Dedifferentiated amniotic fluid mesenchymal stem cell (primary cell): ENCODE results near the gene CCN5.
"Not testable (repeated sequence)": the region's sequence is repeated elsewhere in the genome, so short reads cannot be mapped to it uniquely, and the experiment has no call there.

Source experiments
- DNase-seq: peaks from one replicate; pipeline ENCODE4 v3.0.0-alpha.2; 2016; ENCODE audit errors: extremely low spot score

Gene CCN5

DNA sequence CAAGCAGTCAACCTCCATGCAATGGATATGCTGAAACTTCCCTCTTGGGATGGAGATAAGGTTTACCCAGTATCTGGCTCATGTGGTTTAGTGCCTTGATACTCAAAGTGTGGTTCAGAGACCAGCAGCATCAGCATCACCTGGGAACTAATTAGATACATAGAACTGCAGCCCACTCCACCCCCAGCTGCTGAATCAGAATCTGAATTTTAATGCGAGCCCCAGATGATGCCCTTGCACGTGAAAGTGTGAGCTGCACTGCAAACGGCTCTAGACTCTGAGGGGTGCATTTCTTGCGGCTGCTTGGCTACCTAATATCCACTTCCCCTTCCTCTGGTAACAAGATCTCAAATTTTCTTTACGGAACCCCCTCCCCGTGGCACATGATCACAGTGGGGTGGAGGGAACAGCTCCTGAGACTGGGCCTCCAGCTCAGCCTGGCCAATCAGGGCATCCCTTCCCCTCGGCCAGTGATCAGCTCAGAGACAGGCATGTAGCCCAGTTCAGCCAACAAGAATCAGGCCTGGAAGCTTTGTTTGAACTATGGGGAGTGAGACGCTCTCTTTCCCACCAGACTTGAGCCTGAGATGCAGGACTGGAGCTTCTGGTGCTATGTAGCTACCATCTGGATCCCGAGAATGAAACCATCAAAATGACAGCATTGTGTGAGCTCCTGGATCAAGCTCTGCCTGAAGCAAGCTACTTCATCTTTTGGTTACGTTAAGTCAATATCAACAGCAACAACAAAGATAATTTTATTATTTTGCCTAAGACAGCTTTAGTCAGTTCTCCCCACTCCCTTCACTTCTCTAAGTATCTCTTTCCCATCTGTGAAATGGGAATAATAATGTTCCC, 43.3 kb downstream of the CCN5 start:
- DNase-seq = no peak

DNA sequence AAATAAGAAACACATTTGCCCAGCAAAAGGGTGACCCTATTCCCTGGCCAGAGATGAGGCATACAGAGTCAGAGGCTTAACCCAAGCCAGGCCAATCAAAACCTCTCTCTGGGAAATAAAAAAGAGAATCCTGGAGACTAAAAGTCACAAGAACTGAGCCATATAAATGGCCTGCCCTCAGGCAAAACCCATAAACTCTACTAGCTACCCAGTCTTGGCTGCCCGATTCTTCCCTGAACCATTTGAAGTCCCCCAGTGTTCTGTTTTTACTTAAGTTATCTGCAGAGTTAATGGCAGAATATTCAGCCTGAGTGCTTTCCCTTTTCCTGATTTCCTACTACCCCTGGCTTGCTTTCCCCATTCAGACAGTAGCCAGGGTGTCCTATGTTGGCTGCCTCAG, 44.4 kb downstream of the CCN5 start:
- no peak for DNase-seq

DNA sequence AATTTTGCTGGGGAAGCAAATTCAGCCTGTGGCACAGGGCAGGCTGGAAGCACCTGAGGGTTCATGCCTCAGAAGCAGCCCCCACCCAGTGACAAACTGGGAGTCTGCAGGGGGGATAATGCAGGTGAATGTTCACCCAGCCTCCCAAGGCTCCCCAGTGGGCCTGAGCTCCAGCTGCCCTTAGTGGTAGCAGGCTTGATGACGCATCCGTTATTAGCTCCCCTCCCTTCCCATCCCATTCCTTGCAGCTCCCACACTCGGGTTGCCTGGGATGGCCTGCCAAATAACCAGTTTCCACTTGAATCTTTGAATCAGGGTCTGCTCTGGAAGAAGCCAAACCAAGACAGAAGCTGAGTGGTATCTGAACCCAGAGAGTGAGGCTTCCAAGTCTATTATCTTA, 46.3 kb downstream of the CCN5 start:
- no peak for DNase-seq

DNA sequence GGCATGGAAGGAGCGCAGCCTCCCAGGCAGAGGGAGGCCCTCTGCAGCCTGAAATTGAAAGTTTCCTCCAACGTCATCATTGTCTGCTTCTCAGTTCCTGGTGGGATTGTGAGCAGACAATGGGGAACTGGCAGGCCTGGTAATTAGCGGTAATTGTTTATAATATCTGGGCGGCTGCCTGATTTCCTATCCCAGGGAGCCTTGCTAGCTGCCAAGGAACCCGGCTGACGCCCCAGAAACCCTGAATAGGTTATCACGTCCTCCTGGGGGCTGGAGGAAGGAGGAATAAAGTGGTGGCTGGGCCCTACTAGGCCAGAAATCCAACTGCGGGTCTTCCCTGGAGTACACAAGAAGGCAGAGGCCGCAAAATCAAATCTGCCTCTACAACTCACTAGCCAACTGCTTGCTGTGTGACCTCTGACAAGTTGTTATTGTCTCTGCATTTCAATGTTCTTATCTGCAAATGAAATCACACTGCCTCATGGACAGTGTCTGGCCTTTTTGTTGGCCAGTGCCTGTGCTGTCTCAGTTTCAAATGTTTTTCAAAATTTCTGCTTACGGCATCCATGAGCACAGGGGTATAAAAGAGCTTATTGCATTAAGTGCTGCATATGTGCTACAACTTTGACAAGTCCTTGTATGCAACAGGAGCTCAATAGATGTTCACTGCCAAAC, 47.4 kb downstream of the CCN5 start:
- DNase-seq = no peak

DNA sequence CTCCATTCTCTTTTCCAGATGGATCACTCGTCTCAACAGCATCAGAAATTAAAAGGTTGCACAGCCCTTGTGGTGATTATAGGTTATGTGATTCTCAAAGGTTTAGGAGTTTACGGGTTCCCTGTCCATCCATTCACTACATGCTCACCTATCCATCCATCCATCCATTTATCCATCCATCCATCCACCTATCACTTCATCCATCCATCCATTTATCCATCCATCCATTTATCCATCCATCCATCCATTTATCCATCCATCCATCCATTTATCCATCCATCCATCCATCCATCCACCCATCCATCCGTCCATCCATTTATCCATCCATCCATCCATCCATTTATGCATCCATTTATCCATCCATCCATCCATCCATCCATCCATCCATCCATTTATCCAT, 48.6 kb downstream of the CCN5 start:
- not testable (repeated sequence) for DNase-seq

DNA sequence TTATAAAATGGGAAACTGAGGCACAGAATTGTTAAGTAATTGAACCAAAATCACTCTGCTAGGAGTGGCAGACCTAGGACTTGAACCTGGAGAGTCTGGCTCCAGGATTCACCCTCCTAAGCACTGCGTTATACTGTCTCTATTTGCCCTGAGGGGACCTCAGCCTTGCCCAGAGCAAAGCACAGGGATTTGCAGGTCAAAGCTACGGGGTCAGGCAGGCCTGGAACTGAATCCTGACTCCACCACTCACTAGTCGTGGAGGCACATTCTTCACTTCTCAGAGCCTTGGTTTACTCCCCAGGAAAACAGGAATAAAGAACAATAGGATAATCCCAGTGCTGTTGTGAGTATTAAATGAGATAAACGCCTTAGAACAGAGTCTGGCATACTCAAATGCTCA, 49.9 kb downstream of the CCN5 start:
- DNase-seq = no peak

DNA sequence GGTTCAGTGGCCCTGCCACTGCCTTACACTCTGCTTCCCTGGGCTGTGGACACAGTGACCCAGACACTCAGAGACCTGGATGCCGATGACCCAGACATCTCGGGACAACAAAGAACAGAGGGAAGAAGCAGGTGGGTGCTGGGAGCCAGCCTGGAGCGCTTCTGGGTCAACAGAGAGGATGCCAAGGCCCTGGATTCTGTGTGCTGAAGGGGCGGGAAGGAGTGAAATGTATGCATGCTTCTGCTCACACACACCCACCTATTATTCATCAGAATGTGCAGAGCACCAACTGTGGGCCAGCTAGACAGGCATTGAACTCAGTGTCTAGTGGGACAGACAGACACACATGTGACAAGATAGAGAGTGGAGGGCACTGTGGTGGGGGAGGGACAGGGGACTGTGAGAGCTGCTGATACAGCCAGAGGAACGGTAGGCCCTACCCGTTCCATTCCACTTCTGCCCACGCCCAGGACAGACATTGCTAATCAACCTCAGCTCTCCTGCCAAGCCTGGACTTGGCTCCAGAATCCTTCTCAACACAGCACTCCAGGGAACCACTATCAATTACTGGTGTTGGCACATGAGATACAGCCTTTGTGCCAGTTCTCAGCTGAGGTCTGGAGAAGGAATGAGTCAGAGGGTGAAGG, 50.7 kb downstream of the CCN5 start:
- DNase-seq = no peak

DNA sequence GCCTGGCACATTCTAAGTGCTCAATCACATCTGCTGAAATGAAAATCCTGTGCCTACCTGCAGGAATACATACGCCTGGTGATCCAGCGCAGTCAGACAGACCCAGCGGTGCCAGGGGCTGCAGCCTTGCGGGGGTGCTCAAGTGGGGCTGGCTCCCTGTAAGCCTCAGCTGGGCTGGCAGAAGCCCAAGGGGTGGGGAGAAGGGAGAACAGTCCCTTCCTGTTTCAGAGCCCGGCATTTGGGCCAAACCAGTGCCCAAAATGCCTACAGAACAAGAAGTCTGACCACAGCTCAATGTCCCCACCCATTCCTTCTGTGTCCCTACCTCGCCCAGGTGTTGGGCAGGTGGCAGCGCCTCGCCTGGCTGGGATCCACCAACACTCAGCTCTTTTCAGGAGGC, 53.1 kb downstream of the CCN5 start:
- no peak for DNase-seq

DNA sequence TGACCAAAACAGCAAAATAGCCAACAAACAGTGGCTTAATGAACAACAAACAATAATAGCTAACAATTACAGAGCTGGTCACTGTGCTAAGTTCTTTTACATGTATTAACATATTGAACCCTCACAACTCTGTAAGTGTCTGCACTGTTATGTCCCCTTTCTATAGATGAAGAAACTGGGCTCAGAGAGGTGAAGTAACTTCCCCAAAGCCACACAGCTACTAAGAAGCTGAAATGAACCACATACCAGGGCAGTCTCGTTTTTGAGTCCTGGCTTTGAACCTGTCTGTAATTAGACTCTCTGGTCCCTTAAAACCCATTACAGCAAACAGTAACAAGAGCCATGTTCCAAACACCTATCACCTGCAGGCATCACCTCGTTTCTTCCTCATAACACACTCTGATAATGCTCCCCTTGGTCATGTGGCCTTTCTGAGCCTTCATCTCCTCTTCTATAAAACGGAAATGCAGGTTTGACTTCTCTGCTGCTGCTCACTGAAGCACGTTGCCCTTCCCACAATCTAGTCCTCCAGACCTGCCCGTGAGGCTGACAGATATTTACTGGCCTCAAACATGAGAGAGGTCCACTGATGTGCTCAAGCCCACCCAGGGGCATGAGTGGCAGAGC, 53.8 kb downstream of the CCN5 start:
- DNase-seq = no peak

DNA sequence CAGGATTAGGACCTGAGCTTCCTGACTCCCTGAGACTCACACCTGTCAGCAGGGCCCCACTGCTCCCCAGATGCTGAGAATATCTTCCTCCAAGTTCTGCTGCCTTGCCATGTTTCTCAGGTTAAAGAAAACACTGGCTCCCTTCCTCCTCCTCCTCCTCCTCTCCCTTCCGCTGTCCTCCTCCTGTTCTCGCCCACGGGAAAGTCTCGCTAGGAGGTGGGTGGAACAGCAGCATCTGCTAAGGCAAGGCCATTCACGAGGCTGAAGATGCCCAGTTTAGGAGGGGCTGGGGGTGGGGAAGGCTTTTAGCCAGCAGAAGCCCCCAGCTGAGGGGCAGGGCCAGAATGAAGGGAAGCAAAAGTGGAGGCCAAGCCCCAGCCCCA, 54.3 kb downstream of the CCN5 start:
- no peak for DNase-seq

DNA sequence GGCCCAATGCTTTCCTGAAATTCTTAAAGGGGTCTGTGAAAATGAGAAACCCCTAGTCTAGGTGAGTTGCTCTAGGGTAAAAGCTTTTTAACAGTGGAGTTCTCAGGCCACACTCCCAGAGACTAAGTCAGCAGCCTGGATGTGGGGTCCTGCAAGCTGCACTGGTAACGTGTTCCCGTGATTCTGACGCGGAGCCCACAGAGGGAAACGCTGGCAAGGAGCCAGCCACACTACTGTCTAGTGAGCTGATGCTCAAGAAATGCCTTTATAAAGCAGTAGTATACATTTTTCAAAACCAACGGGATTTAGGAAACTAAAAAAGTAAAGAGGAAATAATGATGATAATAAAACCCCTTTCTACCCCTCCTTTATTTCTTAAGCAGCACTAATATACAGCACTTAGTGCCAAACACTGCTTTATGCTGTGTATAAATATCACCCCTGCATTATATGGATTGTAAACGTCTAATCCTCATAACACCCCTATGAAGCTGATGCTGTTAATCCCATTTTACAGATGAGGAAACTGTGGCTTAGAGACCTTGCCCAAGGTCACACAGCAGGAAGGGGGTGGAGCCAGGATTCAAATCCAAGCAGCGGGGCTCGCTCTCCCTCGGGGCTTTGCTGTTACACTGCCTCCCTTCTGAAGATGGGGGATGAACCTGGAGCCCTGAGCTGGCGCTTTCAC, 55.5 kb downstream of the CCN5 start:
- DNase-seq = no peak

DNA sequence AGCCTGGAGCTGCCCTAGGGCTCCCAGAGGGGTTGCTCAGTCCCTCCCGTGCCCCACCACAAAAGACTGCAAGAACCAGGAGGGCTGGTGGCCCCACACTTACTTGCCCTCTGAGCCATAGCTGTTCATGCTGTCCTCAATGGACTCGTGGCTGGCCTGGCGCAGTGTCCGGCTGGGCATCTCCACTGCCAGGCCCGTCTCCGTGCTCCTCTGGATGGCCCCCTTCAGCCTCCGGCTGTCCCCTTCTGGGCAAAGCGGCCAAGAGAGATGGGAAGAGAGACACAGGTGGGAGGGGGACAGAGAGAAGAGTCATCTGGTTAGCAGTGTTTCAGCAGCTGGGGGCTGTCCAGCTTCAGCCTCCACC, 56.0 kb downstream of the CCN5 start:
- no peak for DNase-seq

DNA sequence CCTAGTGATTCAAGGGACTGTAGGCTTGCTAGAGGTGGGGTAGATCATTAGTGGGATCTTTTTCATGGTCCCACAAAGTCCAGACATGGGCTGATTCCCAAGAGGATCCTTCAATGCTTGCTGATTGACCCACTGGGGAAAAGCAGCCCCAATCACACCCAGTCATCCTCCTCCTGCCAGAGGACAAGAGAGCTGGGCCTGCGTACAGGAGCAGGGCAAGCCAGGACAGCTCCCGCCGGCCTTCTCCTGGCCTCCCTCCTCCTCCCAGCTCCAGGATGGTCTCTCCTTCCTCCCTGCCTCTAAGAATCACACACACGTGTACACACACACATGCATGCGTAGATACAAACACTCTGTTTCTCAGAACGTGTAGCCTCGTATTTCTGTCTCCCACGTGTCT, 57.5 kb downstream of the CCN5 start:
- no peak for DNase-seq

DNA sequence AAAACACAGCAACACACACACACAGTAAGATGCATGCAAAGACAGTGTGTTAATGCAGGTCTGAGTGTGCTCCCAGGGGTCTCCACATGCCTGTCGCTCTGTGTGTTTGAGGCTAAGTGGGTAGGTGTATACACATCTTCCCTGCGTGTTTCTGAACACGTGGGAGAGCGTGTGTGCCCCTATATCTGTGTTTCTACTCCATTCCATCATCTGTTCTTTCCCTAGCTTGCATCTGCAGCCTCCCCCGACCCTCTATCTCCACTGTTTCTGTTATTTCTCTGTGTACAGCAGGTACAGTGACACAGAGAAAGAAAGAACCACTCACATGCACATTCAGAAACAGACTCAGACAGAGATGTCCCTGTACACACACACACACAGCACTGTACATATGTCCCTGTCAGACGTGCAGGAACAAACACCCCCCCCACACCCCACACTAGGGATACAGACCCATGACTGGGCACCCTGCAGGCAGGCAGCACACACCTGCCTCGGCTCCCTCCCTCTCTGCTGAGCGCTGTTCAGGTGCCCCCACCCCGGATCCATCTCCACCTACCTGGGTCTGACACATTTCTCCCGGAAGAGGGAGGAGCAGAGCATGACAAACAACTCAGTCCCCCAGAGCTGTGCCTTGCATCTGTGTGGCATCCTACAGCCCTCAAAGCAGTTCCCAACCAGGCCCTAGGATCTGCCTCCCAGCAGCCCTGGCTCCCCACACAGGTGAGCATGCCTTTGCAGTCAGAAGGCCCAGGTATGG, 58.1 kb downstream of the CCN5 start:
- no peak for DNase-seq

DNA sequence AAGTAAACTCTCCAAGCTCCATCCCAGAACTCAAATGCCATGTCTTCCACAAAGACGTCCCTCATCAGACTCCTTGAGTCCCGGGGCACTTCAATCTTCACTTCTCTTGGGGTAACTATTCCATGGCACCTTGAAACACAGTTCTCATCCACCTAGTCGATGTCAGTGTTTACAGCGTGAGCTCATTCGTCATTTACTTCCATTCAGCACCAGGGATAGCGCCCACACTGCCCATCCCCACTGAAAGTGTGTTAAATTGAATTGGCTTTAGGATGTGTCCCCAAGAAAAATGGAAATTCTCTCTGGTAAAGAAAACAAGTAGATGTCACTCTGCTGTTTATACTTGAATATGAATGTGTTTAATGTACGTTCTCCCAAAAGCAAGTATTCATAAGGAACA, 61.8 kb downstream of the CCN5 start:
- no peak for DNase-seq
